Smooth muscle cell (in vitro differentiated cells): Measurements from ENCODE around the gene VAC14. TPM values are rescaled to one million over a fixed set of nuclear protein-coding genes. Genes with fewer than 3 reads are reported as not detected.

Source experiments
- DNase-seq: peaks from one replicate; lab custom pipeline; 2025; ENCODE audit not compliant: unreplicated experiment; lab: John Stamatoyannopoulos, UW
- H2AFZ ChIP-seq: fragments of 200-600 bp; sonication (generic); 2 replicates; pipeline ENCODE4 v1.6.0; 2016; ENCODE audit warnings: antibody characterized with exemption, low read depth, mild to moderate bottlenecking
- H3F3A ChIP-seq: fragments of 200-600 bp; sonication (generic); 2 replicates; pipeline ENCODE4 v1.6.0; 2017; ENCODE audit warnings: antibody characterized with exemption, low read depth
- H3K27ac ChIP-seq: fragments of 200-600 bp; sonication (generic); 2 replicates; pipeline ENCODE4 v1.5.1; 2016; ENCODE audit warnings: low read depth, mild to moderate bottlenecking
- H3K27me3 ChIP-seq: fragments of 200-600 bp; sonication (generic); 2 replicates; pipeline ENCODE4 v1.6.1; 2016; ENCODE audit warnings: low read depth, mild to moderate bottlenecking
- H3K36me3 ChIP-seq: fragments of 200-600 bp; sonication (generic); 2 replicates; pipeline ENCODE4 v1.5.1; 2016; ENCODE audit warnings: low read depth
- H3K4me1 ChIP-seq: fragments of 200-600 bp; sonication (generic); 2 replicates; pipeline ENCODE4 v1.5.1; 2016; ENCODE audit warnings: low read depth
- H3K4me2 ChIP-seq: fragments of 200-600 bp; sonication (generic); 2 replicates; pipeline ENCODE4 v1.6.0; 2016; ENCODE audit warnings: mild to moderate bottlenecking
- H3K4me3 ChIP-seq: fragments of 200-600 bp; sonication (generic); 2 replicates; pipeline ENCODE4 v1.5.1; 2016; ENCODE audit warnings: mild to moderate bottlenecking
- H3K79me2 ChIP-seq: fragments of 200-600 bp; sonication (generic); 2 replicates; pipeline ENCODE4 v1.6.0; 2016; ENCODE audit warnings: low read depth, mild to moderate bottlenecking
- H3K9ac ChIP-seq: fragments of 200-600 bp; sonication (generic); 2 replicates; pipeline ENCODE4 v1.6.0; 2016; ENCODE audit warnings: low read depth
- H3K9me3 ChIP-seq: fragments of 200-600 bp; sonication (generic); replicated peaks from 2 replicates; pipeline ENCODE4 v1.5.1; 2016; ENCODE audit warnings: low read depth
- H4K20me1 ChIP-seq: fragments of 200-600 bp; sonication (generic); 2 replicates; pipeline ENCODE4 v1.6.0; 2016; ENCODE audit warnings: low read depth
- CTCF ChIP-seq: fragments of 200-600 bp; sonication (generic); IDR thresholded peaks from 2 replicates; pipeline ENCODE4 v1.5.1; 2017; ENCODE audit warnings: borderline replicate concordance, mild to moderate bottlenecking, antibody characterized with exemption; ENCODE audit not compliant: insufficient read depth, poor library complexity, severe bottlenecking
- WGBS: methylation state at CpG from one replicate; pipeline ENCODE4 v1.1.7; 2016; ENCODE audit warnings: low lambda C conversion rate; 5-methylcytosine and 5-hydroxymethylcytosine counted together
- polyA plus RNA-seq: library from polyadenylated mRNA; unstranded; fragments of >200 nt; fragmentation: Nextera tagmentation; extraction: Ambion mirVana; gene quantifications from 2 replicates; pipeline ENCODE4 v1.2.1, GENCODE V29; 2016
- total RNA-seq: library from RNA; depleted of rRNA; stranded (reverse); fragments of >200 nt; gene quantifications from 2 replicates; pipeline ENCODE4 v1.2.3, GENCODE V29; 2014

The VAC14 gene
- total and polyA plus RNA-seq, 2 experiments from 2014 or later, result 27.9 to 52.3 TPM

GRCh38 chr16:70689970-70690891 lies 110.7 kb downstream of the VAC14 start:
- peaks cover 17% of the 10 kb centered on the region for H3K4me1 ChIP-seq
- WGBS, result 93% methylated on average over 13 of the region's 16 CpGs

GRCh38 chr16:70689035-70689969 lies 111.7 kb downstream of the VAC14 start:
- TF ChIP-seq CTCF, result no peak
- no peak overlapping the region for H3K4me3 ChIP-seq
- H3F3A ChIP-seq, result peaks cover 15% of the 10 kb centered on the region
- no peak overlapping the region for H3K27ac ChIP-seq
- no peaks in the 10 kb centered on the region for H3K9me3 ChIP-seq
- no peak overlapping the region for H2AFZ ChIP-seq
- peaks cover 18% of the 10 kb centered on the region for H3K4me1 ChIP-seq
- no peak for DNase-seq
- peaks cover 6% of the 10 kb centered on the region for H4K20me1 ChIP-seq
- no peak overlapping the region for H3K4me2 ChIP-seq
- WGBS, result 97% methylated on average over 22 of the region's 22 CpGs
- H3K79me2 ChIP-seq, result peaks cover 11% of the 10 kb centered on the region
- H3K27me3 ChIP-seq, result no peaks in the 10 kb centered on the region
- no peaks in the 10 kb centered on the region for H3K36me3 ChIP-seq
- no peak overlapping the region for H3K9ac ChIP-seq

More at GRCh38 chr16:70689970-70690891, 110.7 kb downstream of the VAC14 start:
- no peak for TF ChIP-seq CTCF
- Histone ChIP-seq H3K36me3 (no peaks in the 10 kb centered on the region), H3K9ac (no peak overlapping the region), H3K79me2 (peaks cover 2% of the 10 kb centered on the region), H2AFZ (no peak overlapping the region), H3K4me2 (no peak overlapping the region), H3K27ac (no peak overlapping the region), H3K27me3 (no peaks in the 10 kb centered on the region), H4K20me1 (no peaks in the 10 kb centered on the region), H3K4me3 (no peak overlapping the region), H3F3A (peaks cover 15% of the 10 kb centered on the region), H3K9me3 (no peaks in the 10 kb centered on the region)
- DNase-seq, result no peak

DNA sequence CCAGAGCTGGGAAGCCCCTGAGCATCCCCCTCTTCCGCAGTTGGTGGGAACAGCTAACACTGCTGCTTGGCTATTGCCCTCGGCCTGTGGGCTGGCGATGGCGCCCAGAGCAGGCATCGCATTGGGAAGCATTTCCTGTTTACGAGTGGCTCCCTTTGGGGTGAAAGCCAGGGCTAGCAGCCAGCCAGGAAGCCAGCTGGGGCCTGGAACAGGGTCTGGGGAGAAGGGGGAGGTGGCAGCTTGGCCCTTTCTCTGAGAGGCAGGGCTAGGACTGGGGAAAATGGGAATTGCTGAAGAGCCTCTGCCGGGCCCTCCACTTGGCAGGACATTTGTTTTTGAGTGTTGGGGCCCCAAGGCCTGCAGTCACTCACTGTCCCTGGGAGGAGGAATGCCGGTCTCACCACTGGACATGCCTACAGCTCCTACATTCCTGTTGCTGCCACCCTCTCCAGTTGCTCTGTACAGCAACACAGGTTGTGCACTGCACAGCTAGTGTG lies 112.7 kb downstream of the VAC14 start:
- no peak overlapping the region for H3K4me2 ChIP-seq
- H3K4me1 ChIP-seq, result peaks cover 11% of the 10 kb centered on the region
- H3K9me3 ChIP-seq, result no peaks in the 10 kb centered on the region
- no peak overlapping the region for H3K9ac ChIP-seq
- no peak overlapping the region for H2AFZ ChIP-seq
- H3F3A ChIP-seq, result peaks cover 10% of the 10 kb centered on the region
- no peak for TF ChIP-seq CTCF
- H3K27me3 ChIP-seq, result no peaks in the 10 kb centered on the region
- H3K4me3 ChIP-seq, result no peak overlapping the region
- no peak overlapping the region for H3K27ac ChIP-seq
- H4K20me1 ChIP-seq, result peaks cover 16% of the 10 kb centered on the region
- peaks cover 21% of the 10 kb centered on the region for H3K79me2 ChIP-seq
- DNase-seq, result no peak
- 58% methylated on average over 8 of the region's 8 CpGs for WGBS
- H3K36me3 ChIP-seq, result no peaks in the 10 kb centered on the region
